Endothelial cell of umbilical vein (primary cell): Measurements from ENCODE around the gene MYRFL. TPM values are rescaled to one million over a fixed set of nuclear protein-coding genes. Genes with fewer than 3 reads are reported as not detected.

Experiments used
- BruUV-seq: library from RNA; stranded (reverse); fragments of 400-500 nt; replicated peaks from 2 replicates; lab custom pipeline; 2021; lab: Mats Ljungman, UMichigan
- CTCF ChIA-PET: fragments of 300-600, 350-600 bp; sonication (Branson Sonifier 250); formaldehyde crosslinking; loops from one replicate; lab custom pipeline; 2021; ENCODE audit warnings: antibody characterized with exemption, inconsistent platforms; lab: Charles Lee
- POLR2A ChIA-PET: fragments of 300-600, 350-600 bp; sonication (Branson Sonifier 250); formaldehyde crosslinking; loops from one replicate; lab custom pipeline; 2021; ENCODE audit warnings: antibody characterized with exemption, inconsistent platforms; lab: Charles Lee
- DNase-seq: peaks from one replicate; pipeline ENCODE4 v3.0.0-alpha.2; 2011; ENCODE audit warnings: low read depth, low spot score
- FAIRE-seq: peaks from 2 replicates; lab custom pipeline; 2011; peaks lifted over from hg19 to GRCh38; lab: Jason Lieb, UNC
- H2AFZ ChIP-seq: 2 replicates; pipeline ENCODE4 v1.6.0; 2012; ENCODE audit warnings: low read depth, low read length, control low read depth, inconsistent platforms
- H3K27ac ChIP-seq: 2 replicates; pipeline ENCODE4 v1.5.1; 2011; ENCODE audit warnings: low read depth, mild to moderate bottlenecking, control low read depth, low read length, moderate library complexity; ENCODE audit not compliant: insufficient read depth
- H3K27me3 ChIP-seq, 2 experiments: 2 replicates each; pipeline versions ENCODE4 v1.6.0 to v1.6.1; 2011; ENCODE audit warnings: low read length in 2 of 2, mixed read lengths in 1 of 2; ENCODE audit not compliant: control insufficient read depth in 2 of 2, insufficient read depth in 2 of 2
- H3K36me3 ChIP-seq, 2 experiments: 2 replicates in 1 of 2; 3 replicates in 1 of 2; pipeline ENCODE4 v1.5.1; 2011; ENCODE audit warnings: low read length in 2 of 2, mild to moderate bottlenecking in 1 of 2, moderate library complexity in 1 of 2; ENCODE audit not compliant: control insufficient read depth in 2 of 2, insufficient read depth in 2 of 2; ENCODE audit errors: extremely low read depth in 1 of 2
- H3K4me1 ChIP-seq: 3 replicates; pipeline ENCODE4 v1.5.1; 2011; ENCODE audit warnings: mild to moderate bottlenecking, low read length; ENCODE audit not compliant: control insufficient read depth, insufficient read depth; ENCODE audit errors: extremely low read depth
- H3K4me2 ChIP-seq: 2 replicates; pipeline ENCODE4 v1.6.1; 2011; ENCODE audit warnings: low read length, control low read depth, mixed read lengths; ENCODE audit not compliant: insufficient read depth
- H3K4me3 ChIP-seq, 3 experiments: fragments of 200-600 bp in 1 of 3; sonication (generic), shearing (Covaris generic) in 1 of 3; replicated peaks in 1 of 3; 2 replicates each; pipeline ENCODE4 v1.5.1; 2011 to 2016; ENCODE audit warnings: control low read depth in 3 of 3, low read length in 3 of 3, mild to moderate bottlenecking in 2 of 3, inconsistent platforms in 1 of 3, low read depth in 1 of 3, moderate library complexity in 1 of 3; ENCODE audit not compliant: insufficient read depth in 1 of 3
- H3K79me2 ChIP-seq: 2 replicates; pipeline ENCODE4 v1.6.0; 2012; ENCODE audit warnings: low read length, inconsistent platforms; ENCODE audit not compliant: control insufficient read depth, insufficient read depth
- H3K9ac ChIP-seq: replicated peaks from 2 replicates; pipeline ENCODE3; 2011; ENCODE audit warnings: low read length, control low read depth; ENCODE audit not compliant: insufficient read depth; ENCODE audit errors: extremely low read depth
- H3K9me1 ChIP-seq: replicated peaks from 3 replicates; pipeline ENCODE4 v1.6.0; 2011; ENCODE audit warnings: mild to moderate bottlenecking, low read length; ENCODE audit not compliant: control insufficient read depth, insufficient read depth; ENCODE audit errors: extremely low read depth
- H3K9me3 ChIP-seq: replicated peaks from 2 replicates; pipeline ENCODE4 v1.5.1; 2012; ENCODE audit warnings: low read length, inconsistent platforms; ENCODE audit not compliant: control insufficient read depth, insufficient read depth
- H4K20me1 ChIP-seq: replicated peaks from 2 replicates; pipeline ENCODE3; 2011; ENCODE audit warnings: mild to moderate bottlenecking, low read length; ENCODE audit not compliant: control insufficient read depth, insufficient read depth; ENCODE audit errors: extremely low read depth
- CTCF ChIP-seq, 2 donors: IDR thresholded peaks; 1 replicate in 1 of 2; 2 replicates in 1 of 2; pipeline ENCODE4 v1.5.1; 2011; ENCODE audit warnings: low read length in 2 of 2, mild to moderate bottlenecking in 2 of 2, moderate library complexity in 2 of 2, control low read depth in 1 of 2, inconsistent platforms in 1 of 2, low read depth in 1 of 2; ENCODE audit not compliant: insufficient read depth in 1 of 2; ENCODE audit errors: extremely low read depth in 1 of 2
- EZH2 ChIP-seq: IDR thresholded peaks from 2 replicates; pipeline ENCODE4 v1.6.1; 2012; ENCODE audit warnings: borderline replicate concordance, low read depth, mild to moderate bottlenecking, moderate library complexity, low read length, inconsistent platforms; ENCODE audit not compliant: severe bottlenecking
- FOS ChIP-seq: IDR thresholded peaks from 2 replicates; pipeline ENCODE4 v1.6.1; 2011; ENCODE audit warnings: mild to moderate bottlenecking, low read length, moderate library complexity, borderline replicate concordance; ENCODE audit not compliant: insufficient read depth
- GATA2 ChIP-seq: IDR thresholded peaks from 2 replicates; pipeline ENCODE4 v1.7.0; 2011; ENCODE audit warnings: low read depth, mild to moderate bottlenecking, moderate library complexity, mixed read lengths, low read length; ENCODE audit not compliant: insufficient read length, insufficient read depth
- JUN ChIP-seq: IDR thresholded peaks from 2 replicates; pipeline ENCODE4 v1.6.1; 2011; ENCODE audit warnings: borderline replicate concordance, low read depth; ENCODE audit not compliant: insufficient read length, insufficient read depth
- MAX ChIP-seq: IDR thresholded peaks from 2 replicates; pipeline ENCODE4 v1.6.1; 2011; ENCODE audit not compliant: insufficient read depth, insufficient read length
- MYC ChIP-seq: IDR thresholded peaks from one replicate; pipeline ENCODE4 v1.6.1; 2011; ENCODE audit warnings: mild to moderate bottlenecking, low read depth, low read length
- POLR2A ChIP-seq: IDR thresholded peaks from 2 replicates; pipeline ENCODE4 v1.6.1; 2012; ENCODE audit warnings: low read depth, mild to moderate bottlenecking, control low read depth, low read length
- POLR2AphosphoS5 ChIP-seq: IDR thresholded peaks from 2 replicates; pipeline ENCODE4 v1.6.1; 2012; ENCODE audit warnings: low read depth, mild to moderate bottlenecking, control low read depth, low read length, moderate library complexity; ENCODE audit not compliant: insufficient read depth
- dilution Hi-C: fragments of 300-500 bp; cut with MboI; formaldehyde crosslinking; loops from one replicate; pipeline ENCODE4 v1.15.0; 2019; ENCODE audit warnings: low sequenced_read_pairs; ENCODE audit not compliant: extremely low pct_ligation_motif_present
- intact Hi-C: fragments of 100-400 bp; cut with micrococcal nuclease; formaldehyde crosslinking; loops from one replicate; pipeline ENCODE4 v1.10.0; 2022
- polyA plus RNA-seq, 4 experiments: library from polyadenylated mRNA; depleted of rRNA in 3 of 4; stranded (reverse) in 3 of 4; unstranded in 1 of 4; fragments of >200 nt; gene quantifications; 2 replicates each; pipeline versions ENCODE4 v1.2.1 to v1.2.3, GENCODE V29; 2011 to 2012; ENCODE audit warnings: missing spikeins in 1 of 4
- total RNA-seq: library from RNA; stranded (reverse); gene quantifications from 2 replicates; pipeline ENCODE4 v1.2.3, GENCODE V29; 2021

The MYRFL gene
- total and polyA plus RNA-seq, 2 donors (not counting 3 experiments of a cell fraction or from before 2014, with no cell fraction given), result not detected

GRCh38 chr12:69835081-69835480 lies 10.1 kb downstream of the MYRFL start:
- Histone ChIP-seq H3K27me3 (peaks cover 0 to 1% of the 10 kb centered on the region in 2 experiments), H3K79me2 (no peaks in the 10 kb centered on the region), H3K4me2 (no peak overlapping the region), H3K9ac (no peak overlapping the region), H3K9me3 (no peaks in the 10 kb centered on the region), H3K4me3 (no peak overlapping the region), H3K36me3 (no peaks in the 10 kb centered on the region), H4K20me1 (no peaks in the 10 kb centered on the region), H3K4me1 (no peaks in the 10 kb centered on the region), H3K9me1 (no peaks in the 10 kb centered on the region), H3K27ac (no peak overlapping the region), H2AFZ (no peak overlapping the region)
- POLR2A ChIA-PET, result no interaction called here
- CTCF ChIA-PET, result interaction anchor here (1.2 to 1.6 kb wide), 2 partner anchors 42 to 45 kb away, joined by 4 read pairs; no protein-coding TSS in a partner anchor
- no peak for TF ChIP-seq MAX
- no peak for TF ChIP-seq MYC
- TF ChIP-seq CTCF (IDR thresholded peaks at IDR 0.05; ENCODE audit: extremely low read depth in 1 of 2, insufficient read depth in 1 of 2, low read depth in 1 of 2, low read length in 2 of 2), result no peak
- no peak for TF ChIP-seq POLR2AphosphoS5
- no peak for TF ChIP-seq JUN
- TF ChIP-seq GATA2, result no peak
- no peak for TF ChIP-seq POLR2A
- TF ChIP-seq EZH2, result no peak
- TF ChIP-seq FOS, result no peak
- no peak for DNase-seq
- no TSS peak for BruUV-seq
- dilution Hi-C loops, result no loop called here
- intact Hi-C loops, result no loop called here
- no peak for FAIRE-seq
